H9 (cell line): ENCODE measurements around the gene MED12. TPM values are rescaled to one million over a fixed set of nuclear protein-coding genes. Genes with fewer than 3 reads are reported as not detected.
A peak's percentile ranks its signal among the peaks of the same experiment; 100 is the strongest.

Source experiments
- DNase-seq: peaks from one replicate; pipeline ENCODE4 v3.0.0-alpha.2; 2017
- H2AFZ ChIP-seq: one replicate; pipeline ENCODE4 v1.6.1; 2013; ENCODE audit warnings: mild to moderate bottlenecking, low read length, control low read depth, moderate library complexity
- H2AK5ac ChIP-seq: 2 replicates; pipeline ENCODE4 v1.6.1; 2013; ENCODE audit warnings: low read length, control low read depth, mixed read lengths; ENCODE audit not compliant: insufficient read length
- H2BK120ac ChIP-seq: one replicate; pipeline ENCODE4 v1.6.1; 2013; ENCODE audit warnings: low read depth, mild to moderate bottlenecking, low read length, control low read depth, inconsistent platforms; ENCODE audit not compliant: poor library complexity, severe bottlenecking
- H2BK12ac ChIP-seq: 2 replicates; pipeline ENCODE4 v1.6.1; 2013; ENCODE audit warnings: low read length, control low read depth, mixed read lengths, low read depth; ENCODE audit not compliant: insufficient read length
- H2BK15ac ChIP-seq: 2 replicates; pipeline ENCODE4 v1.6.1; 2013; ENCODE audit warnings: low read depth, low read length, control low read depth
- H2BK20ac ChIP-seq: one replicate; pipeline ENCODE4 v1.6.1; 2013; ENCODE audit warnings: low read depth, mild to moderate bottlenecking, low read length, control low read depth, inconsistent platforms; ENCODE audit not compliant: poor library complexity, severe bottlenecking
- H2BK5ac ChIP-seq: 2 replicates; pipeline ENCODE4 v1.6.1; 2013; ENCODE audit warnings: low read length, control low read depth, mixed read lengths; ENCODE audit not compliant: insufficient read length
- H3K14ac ChIP-seq: 2 replicates; pipeline ENCODE4 v1.6.1; 2013; ENCODE audit warnings: low read length, control low read depth; ENCODE audit not compliant: insufficient read depth
- H3K18ac ChIP-seq: 2 replicates; pipeline ENCODE4 v1.6.1; 2013; ENCODE audit warnings: low read depth, mild to moderate bottlenecking, mixed read lengths, low read length, control low read depth; ENCODE audit not compliant: insufficient read length
- H3K23ac ChIP-seq: 2 replicates; pipeline ENCODE4 v1.6.1; 2013; ENCODE audit warnings: low read length, control low read depth, mixed read lengths, low read depth; ENCODE audit not compliant: insufficient read length
- H3K23me2 ChIP-seq: 2 replicates; pipeline ENCODE4 v1.6.1; 2013; ENCODE audit warnings: low read depth, mild to moderate bottlenecking, mixed read lengths, low read length, control low read depth; ENCODE audit not compliant: insufficient read length, poor library complexity, severe bottlenecking
- H3K27ac ChIP-seq: 2 replicates; pipeline ENCODE4 v1.5.1; 2013; ENCODE audit warnings: low read length, control low read depth, mixed read lengths, low read depth; ENCODE audit not compliant: insufficient read length
- H3K27me3 ChIP-seq: 2 replicates; pipeline ENCODE4 v1.6.1; 2013; ENCODE audit warnings: low read length, control low read depth, inconsistent platforms; ENCODE audit not compliant: insufficient read depth
- H3K4ac ChIP-seq: 2 replicates; pipeline ENCODE4 v1.6.1; 2013; ENCODE audit warnings: low read depth, mild to moderate bottlenecking, control low read depth, inconsistent platforms, low read length, moderate library complexity
- H3K4me1 ChIP-seq: 2 replicates; pipeline ENCODE4 v1.6.1; 2013; ENCODE audit warnings: low read length, control low read depth, inconsistent platforms; ENCODE audit not compliant: insufficient read depth
- H3K4me2 ChIP-seq: 2 replicates; pipeline ENCODE4 v1.6.1; 2013; ENCODE audit warnings: low read length, control low read depth, mixed read lengths; ENCODE audit not compliant: insufficient read length, insufficient read depth
- H3K56ac ChIP-seq: 2 replicates; pipeline ENCODE4 v1.6.1; 2013; ENCODE audit warnings: low read depth, mild to moderate bottlenecking, mixed read lengths, low read length, control low read depth; ENCODE audit not compliant: insufficient read length
- H3K79me1 ChIP-seq: 2 replicates; pipeline ENCODE4 v1.6.1; 2013; ENCODE audit warnings: low read depth, mild to moderate bottlenecking, moderate library complexity, low read length, control low read depth, inconsistent platforms; ENCODE audit not compliant: insufficient read depth, poor library complexity, severe bottlenecking
- H3K79me2 ChIP-seq: 2 replicates; pipeline ENCODE4 v1.6.1; 2013; ENCODE audit warnings: low read length, control low read depth, inconsistent platforms; ENCODE audit not compliant: insufficient read depth
- H3K9ac ChIP-seq: 2 replicates; pipeline ENCODE4 v1.6.1; 2013; ENCODE audit warnings: low read length, control low read depth, mixed read lengths; ENCODE audit not compliant: insufficient read length; ENCODE audit errors: extremely low read depth
- H3K9me3 ChIP-seq: one replicate; pipeline ENCODE4 v1.6.1; 2013; ENCODE audit warnings: low read depth, low read length, inconsistent platforms; ENCODE audit not compliant: control insufficient read depth
- H3T11ph ChIP-seq: one replicate; pipeline ENCODE4 v1.6.1; 2013; ENCODE audit warnings: mild to moderate bottlenecking, low read length, control low read depth, inconsistent platforms
- H4K20me1 ChIP-seq: one replicate; pipeline ENCODE4 v1.6.1; 2013; ENCODE audit not compliant: control insufficient read depth, insufficient read length, insufficient read depth
- H4K5ac ChIP-seq: 2 replicates; pipeline ENCODE4 v1.6.1; 2013; ENCODE audit warnings: low read depth, mild to moderate bottlenecking, mixed read lengths, low read length, control low read depth; ENCODE audit not compliant: insufficient read length
- H4K8ac ChIP-seq: replicated peaks from 2 replicates; pipeline ENCODE4 v1.6.1; 2013; ENCODE audit warnings: low read length, control low read depth, mixed read lengths, low read depth; ENCODE audit not compliant: insufficient read length
- H4K91ac ChIP-seq: 2 replicates; pipeline ENCODE4 v1.6.1; 2013; ENCODE audit warnings: low read depth, mild to moderate bottlenecking, moderate library complexity, mixed read lengths, low read length, control low read depth; ENCODE audit not compliant: insufficient read length
- H3K27ac Mint-ChIP-seq, 3 experiments: 2 replicates in 2 of 3; 3 replicates in 1 of 3; pipeline ENCODE4 v1.8.0; 2020 to 2021; ENCODE audit warnings: mixed read lengths in 3 of 3, mild to moderate bottlenecking in 1 of 3, moderate library complexity in 1 of 3
- H3K27me3 Mint-ChIP-seq: 2 replicates; pipeline ENCODE4 v1.8.0; 2021; ENCODE audit warnings: low read depth, mild to moderate bottlenecking, moderate library complexity, mixed read lengths
- H3K36me3 Mint-ChIP-seq, 3 experiments: 2 replicates in 2 of 3; 3 replicates in 1 of 3; pipeline ENCODE4 v1.8.0; 2020 to 2021; ENCODE audit warnings: low read depth in 3 of 3, mixed read lengths in 3 of 3; ENCODE audit not compliant: insufficient read depth in 1 of 3
- H3K4me1 Mint-ChIP-seq, 2 experiments: 2 replicates each; pipeline ENCODE4 v1.8.0; 2020; ENCODE audit warnings: mixed read lengths in 2 of 2
- H3K4me3 Mint-ChIP-seq, 2 experiments: 2 replicates in 1 of 2; 3 replicates in 1 of 2; pipeline ENCODE4 v1.8.0; 2020 to 2021; ENCODE audit warnings: mild to moderate bottlenecking in 2 of 2, mixed read lengths in 2 of 2, moderate library complexity in 1 of 2
- H3K9me3 Mint-ChIP-seq, 2 experiments: 2 replicates in 1 of 2; 3 replicates in 1 of 2; pipeline ENCODE4 v1.8.0; 2020; ENCODE audit warnings: mild to moderate bottlenecking in 2 of 2, mixed read lengths in 2 of 2, moderate library complexity in 1 of 2
- WGBS: extraction: QIAGEN DNeasy Blood & Tissue Kit; methylation state at CpG from one replicate; pipeline ENCODE4 v1.1.7; 2013; ENCODE audit warnings: missing lambda C conversion rate, low lambda C conversion rate, mixed read lengths; ENCODE audit not compliant: insufficient read length; ENCODE audit errors: extremely low coverage; 5-methylcytosine and 5-hydroxymethylcytosine counted together
- total RNA-seq: library from RNA; stranded (reverse); gene quantifications from 2 replicates; pipeline ENCODE4 v1.2.1, GENCODE V29; 2021
- TF ChIP-seq, protein P1 (sequence below): fragments of 200-600 bp; sonication (generic); conservative IDR thresholded peaks from 3 replicates; pipeline ENCODE4 v1.8.0; 2021; ENCODE audit warnings: antibody characterized with exemption, mild to moderate bottlenecking

The MED12 gene
- total RNA-seq, 1 experiment from 2014 or later = 33.0 TPM

DNA sequence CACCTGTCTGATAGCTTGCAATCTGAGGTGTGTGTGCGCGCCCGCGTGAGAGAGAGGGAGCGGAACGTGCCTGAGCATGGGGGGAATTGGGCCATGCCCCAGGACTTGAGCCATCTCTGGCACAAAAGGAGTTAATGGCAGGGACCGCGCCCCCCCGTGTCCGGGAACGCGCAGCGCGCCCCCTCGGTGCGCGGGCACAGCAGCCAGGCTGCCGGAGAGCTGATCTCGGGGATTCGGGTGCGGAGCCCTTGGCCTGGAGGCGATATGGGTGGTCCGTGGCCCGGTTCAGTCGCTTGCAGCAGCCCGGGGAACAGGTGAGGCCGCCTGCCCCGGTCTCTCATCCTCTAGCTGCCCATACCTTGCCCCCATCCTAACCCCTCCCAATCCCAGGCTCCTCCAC, 26.3 kb downstream of the MED12 start, which contains the start of gene NLGN3:
Gene NLGN3, plus strand, starts transcription at position 191 of the 400 bp plus-strand sequence. CDS start 2,909 bp downstream, outside the sequence.
- TF ChIP-seq, protein P1, sequence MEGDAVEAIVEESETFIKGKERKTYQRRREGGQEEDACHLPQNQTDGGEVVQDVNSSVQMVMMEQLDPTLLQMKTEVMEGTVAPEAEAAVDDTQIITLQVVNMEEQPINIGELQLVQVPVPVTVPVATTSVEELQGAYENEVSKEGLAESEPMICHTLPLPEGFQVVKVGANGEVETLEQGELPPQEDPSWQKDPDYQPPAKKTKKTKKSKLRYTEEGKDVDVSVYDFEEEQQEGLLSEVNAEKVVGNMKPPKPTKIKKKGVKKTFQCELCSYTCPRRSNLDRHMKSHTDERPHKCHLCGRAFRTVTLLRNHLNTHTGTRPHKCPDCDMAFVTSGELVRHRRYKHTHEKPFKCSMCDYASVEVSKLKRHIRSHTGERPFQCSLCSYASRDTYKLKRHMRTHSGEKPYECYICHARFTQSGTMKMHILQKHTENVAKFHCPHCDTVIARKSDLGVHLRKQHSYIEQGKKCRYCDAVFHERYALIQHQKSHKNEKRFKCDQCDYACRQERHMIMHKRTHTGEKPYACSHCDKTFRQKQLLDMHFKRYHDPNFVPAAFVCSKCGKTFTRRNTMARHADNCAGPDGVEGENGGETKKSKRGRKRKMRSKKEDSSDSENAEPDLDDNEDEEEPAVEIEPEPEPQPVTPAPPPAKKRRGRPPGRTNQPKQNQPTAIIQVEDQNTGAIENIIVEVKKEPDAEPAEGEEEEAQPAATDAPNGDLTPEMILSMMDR = no peak
- Histone ChIP-seq H3T11ph (no peak within 1 kb of the TSS), H3K9ac (no peak within 1 kb of the TSS), H2BK12ac (no peak within 1 kb of the TSS), H3K4me1 (no peaks in the 10 kb centered on the region; the same call in 1 of the 2 replicates), H2AFZ (no peak within 1 kb of the TSS), H4K91ac (no peak within 1 kb of the TSS), H3K9me3 (peaks cover 24% of the 10 kb centered on the region), H3K79me2 (no peaks in the 10 kb centered on the region), H2BK120ac (no peak within 1 kb of the TSS), H3K4ac (no peak within 1 kb of the TSS), H2AK5ac (no peak within 1 kb of the TSS), H3K79me1 (no peaks in the 10 kb centered on the region), H3K14ac (no peak within 1 kb of the TSS; the same call in 1 of the 2 replicates), H3K27ac (no peak within 1 kb of the TSS), H3K23ac (no peak within 1 kb of the TSS), H3K56ac (no peak within 1 kb of the TSS), H3K18ac (no peak within 1 kb of the TSS), H4K5ac (no peak within 1 kb of the TSS), H2BK5ac (no peak within 1 kb of the TSS), H2BK15ac (no peak within 1 kb of the TSS), H2BK20ac (no peak within 1 kb of the TSS), H3K23me2 (peaks cover 6% of the 10 kb centered on the region), H4K8ac (no peak within 1 kb of the TSS), H3K4me2 (peak within 1 kb of the TSS; percentile 46), H4K20me1 (peaks cover 2% of the 10 kb centered on the region), H3K27me3 (no peaks in the 10 kb centered on the region)
- peaks cover 6% of the 10 kb centered on the region for H3K27me3 Mint-ChIP-seq
- H3K4me1 Mint-ChIP-seq = peaks cover 15 to 19% of the 10 kb centered on the region in 2 experiments
- WGBS = no CpG with 5 or more reads among the region's 28 CpGs
- H3K36me3 Mint-ChIP-seq = peaks cover 10 to 31% (median 10%) of the 10 kb centered on the region in 3 experiments; a peak in 5 of 7 replicates
- peaks cover 51 to 77% of the 10 kb centered on the region in 2 experiments for H3K9me3 Mint-ChIP-seq
- peak within 1 kb of the TSS; percentile 61 to 85 for H3K4me3 Mint-ChIP-seq
- peak within 1 kb of the TSS in 1 of 3 experiments; percentile 92; a peak in 1 of 7 replicates for H3K27ac Mint-ChIP-seq
- no peak for DNase-seq
